Endodermal cell (in vitro differentiated cells): ENCODE measurements around the gene HPD. TPM values are rescaled to one million over a fixed set of nuclear protein-coding genes. Genes with fewer than 3 reads are reported as not detected.
A peak's percentile ranks its signal among the peaks of the same experiment; 100 is the strongest.

ENCODE experiments used
- DNase-seq: peaks from one replicate; pipeline ENCODE4 v3.0.0-alpha.2; 2017
- H3K27ac ChIP-seq: 2 replicates; pipeline ENCODE4 v1.5.1; 2013; ENCODE audit warnings: mild to moderate bottlenecking, low read depth, low read length, moderate library complexity
- H3K27me3 ChIP-seq: 2 replicates; pipeline ENCODE4 v1.6.1; 2013; ENCODE audit warnings: mild to moderate bottlenecking, low read length, moderate library complexity; ENCODE audit not compliant: insufficient read depth, control insufficient read depth, poor library complexity, severe bottlenecking
- H3K36me3 ChIP-seq: 2 replicates; pipeline ENCODE4 v1.7.0; 2013; ENCODE audit warnings: mild to moderate bottlenecking, low read length, moderate library complexity; ENCODE audit not compliant: control insufficient read depth, insufficient read depth
- H3K4me1 ChIP-seq: one replicate; pipeline ENCODE4 v1.7.0; 2013; ENCODE audit warnings: low read length; ENCODE audit not compliant: control insufficient read depth, insufficient read depth
- H3K4me3 ChIP-seq: 2 replicates; pipeline ENCODE4 v1.5.1; 2013; ENCODE audit warnings: mild to moderate bottlenecking, low read length, moderate library complexity
- H3K9ac ChIP-seq: 2 replicates; pipeline ENCODE4 v1.6.1; 2013; ENCODE audit warnings: mild to moderate bottlenecking, low read length, moderate library complexity; ENCODE audit not compliant: poor library complexity, severe bottlenecking; ENCODE audit errors: extremely low read depth
- H3K9me3 ChIP-seq: 2 replicates; pipeline ENCODE4 v1.6.1; 2013; ENCODE audit warnings: mild to moderate bottlenecking, low read length, moderate library complexity; ENCODE audit not compliant: control insufficient read depth
- H3K27ac Mint-ChIP-seq: 2 replicates; pipeline ENCODE4 v1.8.0; 2020; ENCODE audit warnings: mixed read lengths
- H3K27me3 Mint-ChIP-seq: 2 replicates; pipeline ENCODE4 v1.8.0; 2021; ENCODE audit warnings: mild to moderate bottlenecking, mixed read lengths; ENCODE audit not compliant: insufficient read depth
- H3K36me3 Mint-ChIP-seq: 2 replicates; pipeline ENCODE4 v1.8.0; 2020; ENCODE audit warnings: low read depth, mixed read lengths
- H3K4me1 Mint-ChIP-seq: 2 replicates; pipeline ENCODE4 v1.8.0; 2020; ENCODE audit warnings: mixed read lengths
- H3K4me3 Mint-ChIP-seq: 2 replicates; pipeline ENCODE4 v1.8.0; 2020; ENCODE audit warnings: mild to moderate bottlenecking, moderate library complexity, mixed read lengths
- H3K9me3 Mint-ChIP-seq: 2 replicates; pipeline ENCODE4 v1.8.0; 2020; ENCODE audit warnings: mild to moderate bottlenecking, mixed read lengths
- CTCF ChIP-seq: fragments of 200-600 bp; sonication (generic); conservative IDR thresholded peaks from 2 replicates; pipeline ENCODE4 v1.5.0; 2021; ENCODE audit warnings: antibody characterized with exemption, mild to moderate bottlenecking
- WGBS, 2 experiments: methylation state at CpG; one replicate each; pipeline versions ENCODE4 v1.1.5 to v1.1.7; 2013; ENCODE audit warnings: missing lambda C conversion rate in 2 of 2, mixed read lengths in 1 of 2; ENCODE audit not compliant: insufficient coverage in 1 of 2, insufficient read length in 1 of 2; 5-methylcytosine and 5-hydroxymethylcytosine counted together
- long read RNA-seq, 4 experiments: library from polyadenylated mRNA in 2 of 4; library from RNA in 1 of 4; library from capped mRNA in 1 of 4; stranded (forward) in 3 of 4; unstranded in 1 of 4; transcript quantifications; one replicate each; pipeline ENCODE4 v2.0.0, GENCODE V29; 2020 to 2021; ENCODE audit warnings: inconsistent platforms in 1 of 4
- polyA plus RNA-seq, 2 experiments: library from polyadenylated mRNA; stranded (reverse); fragments of 50-300 nt; gene quantifications; one replicate each; pipeline ENCODE4 v1.2.3, GENCODE V29; 2013
- total RNA-seq, 2 donors: library from RNA; stranded (reverse); fragmentation: NEBNext Ultra II Directional in 1 of 2; extraction: Animal tissue kit (Norgen Biotek cat#: 25700) in 1 of 2; gene quantifications; 2 replicates in 1 of 2; 3 replicates in 1 of 2; pipeline ENCODE4 v1.2.1, GENCODE V29; 2021

Gene HPD
- under 1 TPM; 0.55 to 0.71 TPM for total RNA-seq
- polyA plus RNA-seq (2013, experiment 1 of 2), result 0.32 TPM
- 0.21 TPM for polyA plus RNA-seq (2013, experiment 2 of 2)
- long read RNA-seq, experiment 1, partial matches to known transcripts, result 1 of 1 reads
- long read RNA-seq, experiment 1, other reads (novel, unspliced or antisense), result 0 of 1 reads
- long read RNA-seq, experiment 2, result 0 reads
- long read RNA-seq, experiment 3, partial matches to known transcripts, result 0 of 2 reads
- long read RNA-seq, experiment 3, other reads (novel, unspliced or antisense), result 1 of 2 reads
- long read RNA-seq, experiment 4, partial matches to known transcripts, result 2 of 4 reads
- long read RNA-seq, experiment 4, other reads (novel, unspliced or antisense), result 0 of 4 reads

GRCh38 chr12:121858662-121859572 lies at the start of gene HPD:
Gene HPD (minus strand): TSS chr12:121858859. CDS start chr12:121858823, 36 bp downstream.
- Mint-ChIP-seq H3K4me3 (no peak within 1 kb of the TSS), H3K36me3 (no peaks in the 10 kb centered on the region), H3K27me3 (peaks cover 1% of the 10 kb centered on the region), H3K4me1 (peaks cover 25% of the 10 kb centered on the region), H3K27ac (peak within 1 kb of the TSS; percentile 90), H3K9me3 (no peaks in the 10 kb centered on the region)
- Histone ChIP-seq H3K27ac (peak within 1 kb of the TSS; percentile 39), H3K36me3 (no peaks in the 10 kb centered on the region), H3K9ac (no peak within 1 kb of the TSS), H3K4me1 (peaks cover 10% of the 10 kb centered on the region), H3K27me3 (no peaks in the 10 kb centered on the region), H3K9me3 (no peaks in the 10 kb centered on the region), H3K4me3 (no peak within 1 kb of the TSS)
- TF ChIP-seq CTCF, result no peak
- WGBS, 2 experiments, result 67 to 74% methylated on average over 9 to 16 of the region's 16 CpGs
- peak; percentile 81 for DNase-seq

- Histone ChIP-seq H3K4me1 (no peaks in the 10 kb centered on the region), H3K27ac (no peak overlapping the region), H3K9me3 (no peaks in the 10 kb centered on the region), H3K27me3 (no peaks in the 10 kb centered on the region), H3K4me3 (no peak overlapping the region), H3K36me3 (peaks cover 67% of the 10 kb centered on the region), H3K9ac (no peak overlapping the region)
- Mint-ChIP-seq H3K36me3 (peaks cover 62% of the 10 kb centered on the region), H3K27me3 (no peaks in the 10 kb centered on the region), H3K9me3 (no peaks in the 10 kb centered on the region), H3K27ac (no peak overlapping the region), H3K4me3 (no peak overlapping the region), H3K4me1 (no peaks in the 10 kb centered on the region)
- no peak for DNase-seq
- no peak for TF ChIP-seq CTCF
- WGBS, 2 experiments, result 95 to 96% methylated on average over 4 of the region's 4 CpGs
Measured at GRCh38 chr12:121905746-121906145, 47.1 kb upstream of the HPD start.

GRCh38 chr12:121903202-121903601 lies 44.5 kb upstream of the HPD start:
- peaks cover 63% of the 10 kb centered on the region for H3K36me3 Mint-ChIP-seq
- no peak for TF ChIP-seq CTCF
- no peak overlapping the region for H3K27ac Mint-ChIP-seq
- no peaks in the 10 kb centered on the region for H3K9me3 ChIP-seq
- H3K9me3 Mint-ChIP-seq, result no peaks in the 10 kb centered on the region
- H3K27ac ChIP-seq, result no peak overlapping the region
- no peaks in the 10 kb centered on the region for H3K27me3 Mint-ChIP-seq
- H3K36me3 ChIP-seq, result peaks cover 71% of the 10 kb centered on the region
- H3K4me3 Mint-ChIP-seq, result no peak overlapping the region
- no peaks in the 10 kb centered on the region for H3K4me1 ChIP-seq
- H3K4me3 ChIP-seq, result no peak overlapping the region
- no peak overlapping the region for H3K9ac ChIP-seq
- DNase-seq, result no peak
- no peaks in the 10 kb centered on the region for H3K27me3 ChIP-seq
- 94% methylated on average over 2 of the region's 2 CpGs for WGBS, 2 experiments
- no peaks in the 10 kb centered on the region for H3K4me1 Mint-ChIP-seq
